A549 (cell line): ENCODE data around the gene TMEM59. TPM values are rescaled to one million over a fixed set of nuclear protein-coding genes. Genes with fewer than 3 reads are reported as not detected.

ENCODE experiments used
- ATAC-seq, 2 experiments: fragments of 200-7000 bp in 1 of 2; fragments of >200 bp in 1 of 2; cut with Nextera tagmentation in 1 of 2; cut with Tn5 transposase in 1 of 2; 3 replicates each; pipeline versions ENCODE4 v1.8.0 to v1.9.1; 2018 to 2020; ENCODE audit warnings: mild to moderate bottlenecking in 1 of 2, moderate library complexity in 1 of 2
- CTCF ChIA-PET: fragments of 300-600 bp; sonication (Branson Sonifier 250); formaldehyde crosslinking; extraction: SDS; loops from one replicate; lab custom pipeline; 2021; ENCODE audit warnings: antibody characterized with exemption, inconsistent platforms; lab: Yijun Ruan, JAX
- POLR2A ChIA-PET: fragments of 350-600 bp; formaldehyde crosslinking; extraction: SDS; loops from one replicate; lab custom pipeline; 2021; ENCODE audit warnings: antibody characterized with exemption, inconsistent platforms; lab: Yijun Ruan, JAX
- DNase-seq, 2 experiments: peaks; one replicate each; pipeline versions ENCODE4 v3.0.0 to v3.0.0-alpha.2; 2011 to 2016; ENCODE audit warnings: low read depth in 1 of 2, low spot score in 1 of 2
- FAIRE-seq: peaks from 2 replicates; lab custom pipeline; 2011; peaks lifted over from hg19 to GRCh38; lab: Jason Lieb, UNC
- H3K27ac ChIP-seq, 2 experiments: fragments of >200 bp; sonication (Bioruptor Twin); formaldehyde crosslinking; 3 replicates each; pipeline ENCODE4 v1.5.1; 2016 to 2017
- H3K4me1 ChIP-seq: fragments of >200 bp; sonication (Bioruptor Twin); formaldehyde crosslinking; 3 replicates; pipeline ENCODE4 v1.6.1; 2016
- H3K4me2 ChIP-seq: fragments of >200 bp; sonication (Bioruptor Twin); formaldehyde crosslinking; 3 replicates; pipeline ENCODE4 v1.6.1; 2016
- H3K4me3 ChIP-seq: fragments of >200 bp; sonication (Bioruptor Twin); formaldehyde crosslinking; 3 replicates; pipeline ENCODE4 v1.5.1; 2016
- H3K9me3 ChIP-seq: fragments of >200 bp; sonication (Bioruptor Twin); formaldehyde crosslinking; 3 replicates; pipeline ENCODE4 v1.6.1; 2016
- CEBPB ChIP-seq, 2 experiments: fragments of >200 bp in 1 of 2; sonication (Bioruptor Twin) in 1 of 2; formaldehyde crosslinking in 1 of 2; IDR thresholded peaks; 2 replicates each; pipeline ENCODE4 v1.6.1; 2012 to 2016
- CHD2 ChIP-seq: fragments of 150-350 bp; IDR thresholded peaks from 2 replicates; pipeline ENCODE4 v1.6.1; 2014; ENCODE audit warnings: low read length; ENCODE audit not compliant: partially characterized antibody
- EHF ChIP-seq: fragments of 250-450 bp; sonication (Bioruptor Pico); IDR thresholded peaks from 2 replicates; pipeline ENCODE4 v1.5.0; 2020; ENCODE audit warnings: mild to moderate bottlenecking
- EHMT2 ChIP-seq: fragments of 200-600 bp; sonication (generic); IDR thresholded peaks from 2 replicates; pipeline ENCODE4 v1.6.1; 2016; ENCODE audit warnings: antibody characterized with exemption, low read depth, mild to moderate bottlenecking, moderate library complexity
- ESRRA ChIP-seq: fragments of 150-350 bp; IDR thresholded peaks from 2 replicates; pipeline ENCODE4 v1.6.1; 2014; ENCODE audit warnings: mild to moderate bottlenecking, low read length, borderline replicate concordance
- FOSL2 ChIP-seq, 2 experiments: fragments of 450-650 bp in 1 of 2; fragments of >200 bp in 1 of 2; sonication (Bioruptor Twin) in 1 of 2; formaldehyde crosslinking; IDR thresholded peaks; 2 replicates each; pipeline versions ENCODE4 v1.5.0 to v1.6.1; 2016 to 2020; ENCODE audit warnings: mild to moderate bottlenecking in 1 of 2, moderate library complexity in 1 of 2
- HEYL ChIP-seq: fragments of 250-450 bp; sonication (Bioruptor Pico); IDR thresholded peaks from 2 replicates; pipeline ENCODE4 v1.8.0; 2021; ENCODE audit warnings: mild to moderate bottlenecking, moderate library complexity
- JUNB ChIP-seq: fragments of >200 bp; sonication (Bioruptor Twin); formaldehyde crosslinking; IDR thresholded peaks from 2 replicates; pipeline ENCODE4 v1.6.1; 2016
- NR3C1 ChIP-seq: fragments of >200 bp; sonication (Bioruptor Twin); formaldehyde crosslinking; IDR thresholded peaks from 3 replicates; pipeline ENCODE4 v1.6.1; 2017
- PHF8 ChIP-seq: fragments of 200-600 bp; sonication (generic); IDR thresholded peaks from 2 replicates; pipeline ENCODE4 v1.6.1; 2016; ENCODE audit warnings: low read depth, mild to moderate bottlenecking, antibody characterized with exemption, moderate library complexity, borderline replicate concordance
- POLR2AphosphoS2 ChIP-seq: conservative IDR thresholded peaks from 2 replicates; pipeline ENCODE4 v1.6.1; 2012; ENCODE audit warnings: low read length, improper control_type of control experiment, inconsistent platforms
- RFX5 ChIP-seq: fragments of 450-650 bp; IDR thresholded peaks from 2 replicates; pipeline ENCODE4 v1.7.1; 2014; ENCODE audit warnings: antibody characterized with exemption, mild to moderate bottlenecking, moderate library complexity
- SMC3 ChIP-seq: fragments of >200 bp; sonication (Bioruptor Twin); formaldehyde crosslinking; IDR thresholded peaks from 3 replicates; pipeline ENCODE4 v1.6.1; 2018; ENCODE audit warnings: inconsistent platforms
- TP53 ChIP-seq: fragments of 250-450 bp; sonication (Bioruptor Pico); IDR thresholded peaks from 2 replicates; pipeline ENCODE4 v1.5.0; 2021; ENCODE audit warnings: mild to moderate bottlenecking, moderate library complexity
- ZNF302 ChIP-seq: fragments of 250-450 bp; sonication (Bioruptor Pico); IDR thresholded peaks from 2 replicates; pipeline ENCODE4 v1.9.0; 2021; ENCODE audit warnings: inconsistent platforms, mild to moderate bottlenecking, moderate library complexity
- WGBS: methylation state at CpG from one replicate; pipeline ENCODE4 v1.1.6; 2017; ENCODE audit errors: missing lambda C conversion rate; 5-methylcytosine and 5-hydroxymethylcytosine counted together
- polyA plus RNA-seq, 4 experiments: library from polyadenylated mRNA; depleted of rRNA in 3 of 4; stranded (reverse); fragments of >200 nt; fragmentation: RNase III in 1 of 4; extraction: RNeasy Plus Mini Kit Qiagen cat#74134 plus additional on column Dnase treatment in 1 of 4; gene quantifications; 2 replicates in 3 of 4; 3 replicates in 1 of 4; pipeline ENCODE4 v1.2.3, GENCODE V29; 2011 to 2017
- TF ChIP-seq, protein P1 (sequence below): fragments of 250-450 bp; sonication (Bioruptor Pico); IDR thresholded peaks from 2 replicates; pipeline ENCODE4 v1.5.0; 2020; ENCODE audit warnings: low read depth, mild to moderate bottlenecking, moderate library complexity
- TF ChIP-seq, protein P2 (sequence below): fragments of 250-450 bp; sonication (Bioruptor Pico); IDR thresholded peaks from 2 replicates; pipeline ENCODE4 v1.5.0; 2021; ENCODE audit warnings: mild to moderate bottlenecking, moderate library complexity, borderline replicate concordance
- TF ChIP-seq, protein P3 (sequence below): fragments of 450-650 bp; IDR thresholded peaks from 2 replicates; pipeline ENCODE4 v1.6.1; 2014; ENCODE audit warnings: antibody characterized with exemption
- TF ChIP-seq, protein P4 (sequence below): fragments of >200 bp; sonication (Bioruptor Twin); formaldehyde crosslinking; IDR thresholded peaks from 2 replicates; pipeline ENCODE4 v1.6.1; 2016
- TF ChIP-seq, protein P5 (sequence below): IDR thresholded peaks from 2 replicates; pipeline ENCODE4 v1.6.1; 2012; ENCODE audit warnings: low read depth, borderline replicate concordance

The TMEM59 gene
- polyA plus RNA-seq, 2 of the 4 experiments (the other 2 are of a cell fraction): 114 to 225 TPM

DNA sequence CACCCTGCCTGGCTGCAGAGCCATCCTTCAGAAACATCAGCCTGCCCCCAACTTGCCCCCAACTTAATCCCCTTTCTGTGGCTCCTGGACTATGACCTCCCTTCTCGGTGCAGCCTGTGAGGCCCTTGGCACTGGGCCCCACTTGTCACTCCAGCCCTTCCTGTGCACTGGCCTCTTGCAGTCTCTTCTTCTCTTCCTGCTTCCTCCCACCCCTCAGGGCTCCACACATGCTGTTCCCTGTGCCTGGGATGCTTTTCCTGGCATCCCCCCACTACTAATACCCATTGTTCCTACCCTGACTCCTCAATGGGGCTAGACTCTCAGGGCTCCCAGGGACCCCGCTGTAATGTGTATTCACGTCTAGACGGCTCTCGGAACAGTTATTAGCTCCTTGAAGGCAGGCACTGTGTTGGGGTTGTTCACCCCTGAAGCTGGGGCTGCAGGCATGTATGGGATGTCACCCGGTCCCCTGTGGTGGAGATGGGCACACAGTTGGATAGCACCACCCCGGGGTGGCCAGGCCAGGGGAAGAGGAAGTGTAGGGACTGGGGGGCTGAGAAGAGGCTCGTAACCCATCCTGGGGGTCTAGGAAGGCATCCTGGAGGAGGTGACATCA is 39.5 kb downstream of the TMEM59 start:
- H3K4me2 ChIP-seq: no peak overlapping the region
- TF ChIP-seq, protein P1, sequence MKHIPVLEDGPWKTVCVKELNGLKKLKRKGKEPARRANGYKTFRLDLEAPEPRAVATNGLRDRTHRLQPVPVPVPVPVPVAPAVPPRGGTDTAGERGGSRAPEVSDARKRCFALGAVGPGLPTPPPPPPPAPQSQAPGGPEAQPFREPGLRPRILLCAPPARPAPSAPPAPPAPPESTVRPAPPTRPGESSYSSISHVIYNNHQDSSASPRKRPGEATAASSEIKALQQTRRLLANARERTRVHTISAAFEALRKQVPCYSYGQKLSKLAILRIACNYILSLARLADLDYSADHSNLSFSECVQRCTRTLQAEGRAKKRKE: no peak
- TF ChIP-seq, protein P2, sequence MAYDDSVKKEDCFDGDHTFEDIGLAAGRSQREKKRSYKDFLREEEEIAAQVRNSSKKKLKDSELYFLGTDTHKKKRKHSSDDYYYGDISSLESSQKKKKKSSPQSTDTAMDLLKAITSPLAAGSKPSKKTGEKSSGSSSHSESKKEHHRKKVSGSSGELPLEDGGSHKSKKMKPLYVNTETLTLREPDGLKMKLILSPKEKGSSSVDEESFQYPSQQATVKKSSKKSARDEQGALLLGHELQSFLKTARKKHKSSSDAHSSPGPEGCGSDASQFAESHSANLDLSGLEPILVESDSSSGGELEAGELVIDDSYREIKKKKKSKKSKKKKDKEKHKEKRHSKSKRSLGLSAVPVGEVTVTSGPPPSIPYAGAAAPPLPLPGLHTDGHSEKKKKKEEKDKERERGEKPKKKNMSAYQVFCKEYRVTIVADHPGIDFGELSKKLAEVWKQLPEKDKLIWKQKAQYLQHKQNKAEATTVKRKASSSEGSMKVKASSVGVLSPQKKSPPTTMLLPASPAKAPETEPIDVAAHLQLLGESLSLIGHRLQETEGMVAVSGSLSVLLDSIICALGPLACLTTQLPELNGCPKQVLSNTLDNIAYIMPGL: no peak
- no peak for TF ChIP-seq SMC3
- no peak for TF ChIP-seq ESRRA
- no peaks in the 10 kb centered on the region for H3K9me3 ChIP-seq
- H3K4me3 ChIP-seq: no peak overlapping the region
- WGBS: 70% methylated on average over 8 of the region's 8 CpGs
- POLR2A ChIA-PET: no interaction called here
- ATAC-seq (no peak), DNase-seq (no peak), FAIRE-seq (no peak)
- CTCF ChIA-PET: no interaction called here
- H3K27ac ChIP-seq: no peak overlapping the region
- peaks cover 12% of the 10 kb centered on the region for H3K4me1 ChIP-seq

DNA sequence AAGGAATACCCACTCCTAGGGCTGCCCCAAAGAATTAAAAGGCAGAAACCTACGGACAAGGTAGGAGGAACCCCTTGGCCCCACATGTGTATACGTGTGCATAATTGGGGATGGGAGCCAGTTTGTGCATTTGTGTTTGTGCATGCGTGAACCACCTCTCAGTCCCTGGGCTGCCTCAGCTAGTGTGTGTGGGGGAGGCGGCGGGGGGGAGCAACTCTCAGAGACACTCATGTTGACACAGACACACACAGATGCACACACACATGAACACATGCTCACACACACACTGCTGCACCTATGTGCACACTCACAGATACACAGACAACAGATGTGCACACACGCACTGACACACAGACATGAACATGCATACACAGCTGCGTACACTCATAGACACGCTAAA is 40.1 kb downstream of the TMEM59 start:
- Histone ChIP-seq H3K4me1 (peaks cover 12% of the 10 kb centered on the region), H3K4me2 (no peak overlapping the region), H3K9me3 (no peaks in the 10 kb centered on the region), H3K4me3 (no peak overlapping the region), H3K27ac (no peak overlapping the region)
- FAIRE-seq: no peak
- CTCF ChIA-PET: no interaction called here
- POLR2A ChIA-PET: no interaction called here
- DNase-seq: no peak
- no peak for ATAC-seq
- TF ChIP-seq HEYL (CRISPR knock-in tag): no peak
- TF ChIP-seq, protein P3, sequence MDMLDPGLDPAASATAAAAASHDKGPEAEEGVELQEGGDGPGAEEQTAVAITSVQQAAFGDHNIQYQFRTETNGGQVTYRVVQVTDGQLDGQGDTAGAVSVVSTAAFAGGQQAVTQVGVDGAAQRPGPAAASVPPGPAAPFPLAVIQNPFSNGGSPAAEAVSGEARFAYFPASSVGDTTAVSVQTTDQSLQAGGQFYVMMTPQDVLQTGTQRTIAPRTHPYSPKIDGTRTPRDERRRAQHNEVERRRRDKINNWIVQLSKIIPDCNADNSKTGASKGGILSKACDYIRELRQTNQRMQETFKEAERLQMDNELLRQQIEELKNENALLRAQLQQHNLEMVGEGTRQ: no peak
- TF ChIP-seq, protein P4, sequence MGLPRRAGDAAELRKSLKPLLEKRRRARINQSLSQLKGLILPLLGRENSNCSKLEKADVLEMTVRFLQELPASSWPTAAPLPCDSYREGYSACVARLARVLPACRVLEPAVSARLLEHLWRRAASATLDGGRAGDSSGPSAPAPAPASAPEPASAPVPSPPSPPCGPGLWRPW: no peak
- no peak for TF ChIP-seq NR3C1
- no peak for TF ChIP-seq RFX5
- no peak for TF ChIP-seq POLR2AphosphoS2
- TF ChIP-seq, protein P5, sequence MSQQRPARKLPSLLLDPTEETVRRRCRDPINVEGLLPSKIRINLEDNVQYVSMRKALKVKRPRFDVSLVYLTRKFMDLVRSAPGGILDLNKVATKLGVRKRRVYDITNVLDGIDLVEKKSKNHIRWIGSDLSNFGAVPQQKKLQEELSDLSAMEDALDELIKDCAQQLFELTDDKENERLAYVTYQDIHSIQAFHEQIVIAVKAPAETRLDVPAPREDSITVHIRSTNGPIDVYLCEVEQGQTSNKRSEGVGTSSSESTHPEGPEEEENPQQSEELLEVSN: no peak
- no peak for TF ChIP-seq EHMT2
- TF ChIP-seq PHF8: no peak
- no peak for TF ChIP-seq CHD2
- TF ChIP-seq, protein P2: no peak
- no peak for TF ChIP-seq TP53 (CRISPR knock-in tag)
- TF ChIP-seq ZNF302 (CRISPR knock-in tag): no peak
- TF ChIP-seq EHF: no peak
- TF ChIP-seq CEBPB (IDR thresholded peaks at IDR 0.05): no peak
- TF ChIP-seq FOSL2 (IDR thresholded peaks at IDR 0.05): no peak
- no peak for TF ChIP-seq FOSL2 (CRISPR knock-in tag; IDR thresholded peaks at IDR 0.05)
- TF ChIP-seq JUNB: no peak
- WGBS: 52% methylated on average over 5 of the region's 8 CpGs
